ENCODE measurements around the gene TIMM44. TPM values are rescaled to one million over a fixed set of nuclear protein-coding genes. Genes with fewer than 3 reads are reported as not detected.

Gene TIMM44
- total RNA-seq, 4 donors from 2014 or later = 59.7 to 102 (median 71.8) TPM

GRCh38 chr19:7928741-7929701 is 14.4 kb downstream of the TIMM44 start:
- 57 to 77% methylated on average over 5 to 21 of the region's 24 CpGs for WGBS, 2 donors (ENCODE audit: low coverage in 1 of 2)
- Histone ChIP-seq H3K27me3 (no peaks in the 10 kb centered on the region), H3K4me3 (no peak overlapping the region), H3K9me3 (no peaks in the 10 kb centered on the region), H3K4me1 (peaks cover 32 to 48% (median 40%) of the 10 kb centered on the region in 4 donors), H3K27ac (peak overlapping the region; percentile 79 to 91 (median 83)), H3K36me3 (peaks cover 0 to 27% (median 11%) of the 10 kb centered on the region in 4 donors)
- intact Hi-C loops (cut with DNase I; ENCODE audit: low total_unique reads) = no loop called here
- TF ChIP-seq POLR2AphosphoS5 (IDR thresholded peaks at IDR 0.05) (peak in 1 of 3 donors; percentile 19), CTCF (IDR thresholded peaks at IDR 0.05) (peak in 3 of 5 experiments; percentile 18 to 31 (median 30)), POLR2A (IDR thresholded peaks at IDR 0.05) (no peak)
- no peak for DNase-seq
- in situ Hi-C loops (cut with MboI; ENCODE audit: low pct_ligation_motif_present in 1 of 4, low pct_unique_long_range_greater_than_20kb in 1 of 4, low sequenced_read_pairs in 3 of 4) = no loop called here

- in situ Hi-C loops (cut with MboI; ENCODE audit: low pct_ligation_motif_present in 1 of 4, low pct_unique_long_range_greater_than_20kb in 1 of 4, low sequenced_read_pairs in 3 of 4) (no loop called here), intact Hi-C loops (cut with DNase I; ENCODE audit: low total_unique reads) (no loop called here)
- WGBS, 2 donors (ENCODE audit: low coverage in 1 of 2) = 71% methylated on average over 9 of the region's 9 CpGs; no CpG with 5 or more reads in 1 of the 2 donors
- DNase-seq = no peak
- Histone ChIP-seq H3K4me3 (no peak overlapping the region), H3K4me1 (peaks cover 32 to 48% (median 40%) of the 10 kb centered on the region in 4 donors), H3K27me3 (no peaks in the 10 kb centered on the region), H3K36me3 (peaks cover 0 to 21% (median 8%) of the 10 kb centered on the region in 4 donors), H3K27ac (peak overlapping the region; percentile 60 to 91 (median 83)), H3K9me3 (no peaks in the 10 kb centered on the region)
- TF ChIP-seq POLR2AphosphoS5 (IDR thresholded peaks at IDR 0.05) = no peak
- TF ChIP-seq EP300 (IDR thresholded peaks at IDR 0.05; ENCODE audit: low read depth) = no peak
- TF ChIP-seq CTCF (IDR thresholded peaks at IDR 0.05) = no peak
- no peak for TF ChIP-seq POLR2A (IDR thresholded peaks at IDR 0.05)
These were observed 15.1 kb downstream of the TIMM44 start for GRCh38 chr19:7928334-7928706.

GRCh38 chr19:7927605-7928333 is 15.7 kb downstream of the TIMM44 start:
- WGBS, 2 donors (ENCODE audit: low coverage in 1 of 2) = 60 to 93% methylated on average over 1 to 18 of the region's 23 CpGs
- TF ChIP-seq EP300 (IDR thresholded peaks at IDR 0.05; ENCODE audit: low read depth) (no peak), POLR2A (IDR thresholded peaks at IDR 0.05) (no peak), CTCF (IDR thresholded peaks at IDR 0.05) (no peak), POLR2AphosphoS5 (IDR thresholded peaks at IDR 0.05) (no peak)
- in situ Hi-C loops (cut with MboI; ENCODE audit: low pct_ligation_motif_present in 1 of 4, low pct_unique_long_range_greater_than_20kb in 1 of 4, low sequenced_read_pairs in 3 of 4) (no loop called here), intact Hi-C loops (cut with DNase I; ENCODE audit: low total_unique reads) (no loop called here)
- H3K4me3 ChIP-seq = no peak overlapping the region
- DNase-seq = no peak
- peaks cover 0 to 16% (median 6%) of the 10 kb centered on the region in 4 donors for H3K36me3 ChIP-seq
- peak overlapping the region; percentile 60 to 91 (median 83) for H3K27ac ChIP-seq
- peaks cover 32 to 48% (median 40%) of the 10 kb centered on the region in 4 donors for H3K4me1 ChIP-seq
- no peaks in the 10 kb centered on the region for H3K9me3 ChIP-seq
- no peaks in the 10 kb centered on the region for H3K27me3 ChIP-seq
